Progenitor cell of endocrine pancreas (in vitro differentiated cells): ENCODE measurements around the gene PLSCR2. TPM values are rescaled to one million over a fixed set of nuclear protein-coding genes. Genes with fewer than 3 reads are reported as not detected.
"Not testable (repeated sequence)": the region's sequence is repeated elsewhere in the genome, so short reads cannot be mapped to it uniquely, and the experiment has no call there.

Source experiments
- DNase-seq: peaks from one replicate; pipeline ENCODE4 v3.0.0; 2021; ENCODE audit warnings: low spot score; ENCODE audit not compliant: unreplicated experiment
- H3K27ac Mint-ChIP-seq: 2 replicates; pipeline ENCODE4 v1.8.0; 2021; ENCODE audit warnings: mild to moderate bottlenecking, moderate library complexity, mixed read lengths
- H3K27me3 Mint-ChIP-seq: 2 replicates; pipeline ENCODE4 v1.8.0; 2021; ENCODE audit warnings: mixed read lengths
- H3K36me3 Mint-ChIP-seq: 2 replicates; pipeline ENCODE4 v1.8.0; 2022; ENCODE audit warnings: mixed read lengths; ENCODE audit not compliant: insufficient read depth
- H3K4me1 Mint-ChIP-seq: 2 replicates; pipeline ENCODE4 v1.8.0; 2021; ENCODE audit warnings: low read depth, mixed read lengths
- H3K4me3 Mint-ChIP-seq: 2 replicates; pipeline ENCODE4 v1.8.0; 2021; ENCODE audit warnings: low read depth, mild to moderate bottlenecking, moderate library complexity, mixed read lengths
- H3K9me3 Mint-ChIP-seq: 2 replicates; pipeline ENCODE4 v1.8.0; 2021; ENCODE audit warnings: low read depth, mixed read lengths
- CTCF ChIP-seq: fragments of 200-600 bp; sonication (generic); IDR thresholded peaks from one replicate; pipeline ENCODE4 v1.5.0; 2021; ENCODE audit warnings: antibody characterized with exemption, mild to moderate bottlenecking; ENCODE audit not compliant: unreplicated experiment
- total RNA-seq: library from RNA; stranded (reverse); gene quantifications from 2 replicates; pipeline ENCODE4 v1.2.1, GENCODE V29; 2021

Gene PLSCR2
- total RNA-seq, 1 donor from 2014 or later = not detected

DNA sequence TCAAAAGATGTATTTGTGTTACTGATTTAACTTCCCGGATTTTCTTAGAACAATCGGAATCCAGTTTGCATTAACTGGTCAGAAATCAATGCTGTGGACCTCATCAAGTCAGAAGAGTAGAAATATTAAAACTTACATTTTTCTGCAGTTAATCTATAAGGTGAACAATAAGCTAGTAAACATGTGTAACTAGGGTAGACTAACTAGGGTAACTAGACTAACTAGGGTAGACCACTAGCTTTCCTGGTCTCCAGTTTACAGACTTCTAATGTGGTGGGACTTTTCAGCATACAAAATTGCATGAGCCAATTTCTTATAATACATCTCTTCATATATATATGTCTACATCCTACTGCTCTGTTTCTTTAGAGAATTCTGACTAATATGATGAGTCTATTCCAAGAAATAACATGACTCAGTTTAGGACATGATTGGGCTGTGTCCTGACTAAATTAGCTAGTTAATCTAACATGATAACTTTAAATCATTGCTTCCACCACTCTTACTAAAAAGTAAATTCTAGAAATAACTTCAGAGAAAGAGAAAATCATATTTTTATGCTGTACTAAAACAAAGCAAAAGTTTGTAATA lies 5.3 kb downstream of the PLSCR2 start:
- DNase-seq = no peak
- no peak overlapping the region for H3K27ac Mint-ChIP-seq
- peaks cover 8% of the 10 kb centered on the region for H3K9me3 Mint-ChIP-seq
- H3K4me3 Mint-ChIP-seq = no peak overlapping the region
- H3K27me3 Mint-ChIP-seq = no peaks in the 10 kb centered on the region
- peaks cover 2% of the 10 kb centered on the region for H3K36me3 Mint-ChIP-seq
- H3K4me1 Mint-ChIP-seq = no peaks in the 10 kb centered on the region
- no peak for TF ChIP-seq CTCF

DNA sequence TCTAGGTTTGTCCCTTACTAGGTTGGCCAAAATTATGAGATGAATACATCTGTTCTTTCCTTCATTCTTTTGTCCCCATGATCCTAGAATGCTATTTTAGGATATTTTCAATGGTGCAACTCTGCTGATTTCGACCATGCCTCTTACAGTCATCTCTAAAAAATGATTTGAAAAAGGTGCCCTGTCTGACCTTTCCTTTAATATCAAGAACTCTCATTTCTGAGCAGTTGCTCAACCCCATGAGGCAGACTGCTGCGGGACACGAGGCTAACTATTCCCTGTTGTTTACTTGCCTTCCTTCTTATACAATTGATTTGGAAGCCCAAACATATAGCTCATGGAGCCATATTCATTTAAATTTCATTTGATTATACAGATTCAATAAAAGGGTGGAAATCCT lies 14.6 kb downstream of the PLSCR2 start:
- DNase-seq = no peak
- no peaks in the 10 kb centered on the region for H3K36me3 Mint-ChIP-seq
- no peak overlapping the region for H3K4me3 Mint-ChIP-seq
- no peaks in the 10 kb centered on the region for H3K9me3 Mint-ChIP-seq
- no peaks in the 10 kb centered on the region for H3K27me3 Mint-ChIP-seq
- no peak overlapping the region for H3K27ac Mint-ChIP-seq
- TF ChIP-seq CTCF = no peak
- H3K4me1 Mint-ChIP-seq = no peaks in the 10 kb centered on the region

DNA sequence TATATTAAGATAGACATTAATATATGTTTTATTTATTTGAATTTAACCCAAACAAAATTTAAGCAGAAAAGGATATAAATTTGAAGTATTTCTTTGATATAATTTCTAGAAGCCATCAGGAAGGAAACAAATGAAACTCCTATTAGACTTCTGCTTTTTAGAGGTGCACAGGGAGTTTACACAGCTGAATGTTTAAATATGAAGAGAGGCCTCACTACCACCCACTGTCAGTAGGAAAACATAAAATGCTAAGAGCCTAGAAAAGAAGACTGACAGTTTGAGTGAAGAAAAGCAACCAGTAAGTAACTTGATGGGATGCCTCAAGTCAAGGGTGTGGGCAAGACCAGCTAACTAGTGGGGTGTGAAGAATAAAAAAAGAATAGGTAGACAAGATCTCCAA lies 19.7 kb downstream of the PLSCR2 start:
- peaks cover 7% of the 10 kb centered on the region for H3K9me3 Mint-ChIP-seq
- TF ChIP-seq CTCF = no peak
- no peaks in the 10 kb centered on the region for H3K4me1 Mint-ChIP-seq
- no peaks in the 10 kb centered on the region for H3K36me3 Mint-ChIP-seq
- DNase-seq = no peak
- no peak overlapping the region for H3K4me3 Mint-ChIP-seq
- H3K27ac Mint-ChIP-seq = no peak overlapping the region
- no peaks in the 10 kb centered on the region for H3K27me3 Mint-ChIP-seq

DNA sequence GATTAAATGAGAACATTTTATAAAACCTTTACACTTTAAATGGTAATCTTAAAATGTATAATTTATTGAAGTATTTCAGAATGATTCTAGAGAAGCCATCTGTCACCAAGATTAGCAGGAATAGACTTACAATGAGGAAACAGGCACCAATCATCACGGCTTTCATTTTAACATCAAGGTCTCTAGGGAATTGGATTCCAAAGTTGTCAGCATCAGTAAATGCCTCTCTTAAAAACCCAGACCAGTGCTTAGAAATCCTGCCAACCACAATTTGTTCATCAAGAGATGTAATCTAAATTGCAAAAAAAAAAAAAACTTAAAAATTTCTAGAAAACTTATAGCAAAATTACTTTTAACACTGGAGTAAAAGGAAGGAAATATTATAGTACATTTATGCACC lies 20.3 kb downstream of the PLSCR2 start:
- no peaks in the 10 kb centered on the region for H3K4me1 Mint-ChIP-seq
- no peak overlapping the region for H3K27ac Mint-ChIP-seq
- no peak for DNase-seq
- no peak overlapping the region for H3K4me3 Mint-ChIP-seq
- H3K27me3 Mint-ChIP-seq = no peaks in the 10 kb centered on the region
- no peak for TF ChIP-seq CTCF
- peaks cover 9% of the 10 kb centered on the region for H3K9me3 Mint-ChIP-seq
- H3K36me3 Mint-ChIP-seq = no peaks in the 10 kb centered on the region

- H3K9me3 Mint-ChIP-seq = peaks cover 13% of the 10 kb centered on the region
- H3K36me3 Mint-ChIP-seq = no peaks in the 10 kb centered on the region
Measured at GRCh38 chr3:146446026-146446425, 23.3 kb downstream of the PLSCR2 start.

GRCh38 chr3:146440310-146440709 lies 29.1 kb downstream of the PLSCR2 start:
- not testable (repeated sequence) for H3K27me3 Mint-ChIP-seq, DNase-seq, H3K36me3 Mint-ChIP-seq, H3K27ac Mint-ChIP-seq, H3K4me3 Mint-ChIP-seq, H3K4me1 Mint-ChIP-seq
- peaks cover 24% of the 10 kb centered on the region for H3K9me3 Mint-ChIP-seq

More at GRCh38 chr3:146446026-146446425, 23.3 kb downstream of the PLSCR2 start:
- H3K4me3 Mint-ChIP-seq = no peak overlapping the region
- H3K27me3 Mint-ChIP-seq = no peaks in the 10 kb centered on the region
- no peak for DNase-seq
- H3K27ac Mint-ChIP-seq = no peak overlapping the region
- no peaks in the 10 kb centered on the region for H3K4me1 Mint-ChIP-seq
- no peak for TF ChIP-seq CTCF
